Neural cell (in vitro differentiated cells): Measurements from ENCODE around the gene FCER1A.

ENCODE experiments used
- EP300 ChIP-seq: fragments of 450-650 bp; conservative IDR thresholded peaks from 2 replicates; pipeline ENCODE4 v1.6.1; 2014; ENCODE audit warnings: antibody characterized with exemption, mild to moderate bottlenecking, moderate library complexity; ENCODE audit not compliant: poor library complexity, severe bottlenecking
- EZH2 ChIP-seq: fragments of 200-600, 300-800 bp; shearing (Covaris generic), sonication (generic); IDR thresholded peaks from 2 replicates; pipeline ENCODE4 v1.6.1; 2014; ENCODE audit warnings: antibody characterized with exemption, low read length, borderline replicate concordance, mild to moderate bottlenecking; ENCODE audit not compliant: insufficient read depth, poor library complexity, severe bottlenecking
- MXI1 ChIP-seq: fragments of 450-650 bp; conservative IDR thresholded peaks from 2 replicates; pipeline ENCODE4 v1.6.1; 2014; ENCODE audit warnings: antibody characterized with exemption, mild to moderate bottlenecking; ENCODE audit not compliant: poor library complexity, severe bottlenecking
- POLR2AphosphoS5 ChIP-seq: IDR thresholded peaks from 2 replicates; pipeline ENCODE4 v1.6.1; 2012
- TAF1 ChIP-seq: IDR thresholded peaks from 2 replicates; pipeline ENCODE4 v1.6.1; 2012; ENCODE audit warnings: low read depth
- TF ChIP-seq, protein P1 (sequence below): IDR thresholded peaks from 2 replicates; pipeline ENCODE4 v1.6.1; 2012; ENCODE audit warnings: borderline replicate concordance
- TF ChIP-seq, protein P2 (sequence below): fragments of 450-650 bp; IDR thresholded peaks from 2 replicates; pipeline ENCODE4 v1.5.1; 2014; ENCODE audit warnings: antibody characterized with exemption, mild to moderate bottlenecking, moderate library complexity; ENCODE audit not compliant: poor library complexity, severe bottlenecking

DNA sequence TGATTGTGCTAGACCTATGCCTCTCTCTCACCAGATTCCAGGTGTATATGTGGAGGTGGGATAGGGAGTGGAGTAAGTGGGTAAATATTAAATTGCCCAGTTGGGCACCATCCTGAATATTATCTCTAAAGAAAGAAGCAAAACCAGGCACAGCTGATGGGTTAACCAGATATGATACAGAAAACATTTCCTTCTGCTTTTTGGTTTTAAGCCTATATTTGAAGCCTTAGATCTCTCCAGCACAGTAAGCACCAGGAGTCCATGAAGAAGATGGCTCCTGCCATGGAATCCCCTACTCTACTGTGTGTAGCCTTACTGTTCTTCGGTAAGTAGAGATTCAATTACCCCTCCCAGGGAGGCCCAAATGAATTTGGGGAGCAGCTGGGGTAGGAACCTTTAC is at the start of gene FCER1A:
- TF ChIP-seq, protein P1, sequence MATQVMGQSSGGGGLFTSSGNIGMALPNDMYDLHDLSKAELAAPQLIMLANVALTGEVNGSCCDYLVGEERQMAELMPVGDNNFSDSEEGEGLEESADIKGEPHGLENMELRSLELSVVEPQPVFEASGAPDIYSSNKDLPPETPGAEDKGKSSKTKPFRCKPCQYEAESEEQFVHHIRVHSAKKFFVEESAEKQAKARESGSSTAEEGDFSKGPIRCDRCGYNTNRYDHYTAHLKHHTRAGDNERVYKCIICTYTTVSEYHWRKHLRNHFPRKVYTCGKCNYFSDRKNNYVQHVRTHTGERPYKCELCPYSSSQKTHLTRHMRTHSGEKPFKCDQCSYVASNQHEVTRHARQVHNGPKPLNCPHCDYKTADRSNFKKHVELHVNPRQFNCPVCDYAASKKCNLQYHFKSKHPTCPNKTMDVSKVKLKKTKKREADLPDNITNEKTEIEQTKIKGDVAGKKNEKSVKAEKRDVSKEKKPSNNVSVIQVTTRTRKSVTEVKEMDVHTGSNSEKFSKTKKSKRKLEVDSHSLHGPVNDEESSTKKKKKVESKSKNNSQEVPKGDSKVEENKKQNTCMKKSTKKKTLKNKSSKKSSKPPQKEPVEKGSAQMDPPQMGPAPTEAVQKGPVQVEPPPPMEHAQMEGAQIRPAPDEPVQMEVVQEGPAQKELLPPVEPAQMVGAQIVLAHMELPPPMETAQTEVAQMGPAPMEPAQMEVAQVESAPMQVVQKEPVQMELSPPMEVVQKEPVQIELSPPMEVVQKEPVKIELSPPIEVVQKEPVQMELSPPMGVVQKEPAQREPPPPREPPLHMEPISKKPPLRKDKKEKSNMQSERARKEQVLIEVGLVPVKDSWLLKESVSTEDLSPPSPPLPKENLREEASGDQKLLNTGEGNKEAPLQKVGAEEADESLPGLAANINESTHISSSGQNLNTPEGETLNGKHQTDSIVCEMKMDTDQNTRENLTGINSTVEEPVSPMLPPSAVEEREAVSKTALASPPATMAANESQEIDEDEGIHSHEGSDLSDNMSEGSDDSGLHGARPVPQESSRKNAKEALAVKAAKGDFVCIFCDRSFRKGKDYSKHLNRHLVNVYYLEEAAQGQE = no peak
- TF ChIP-seq TAF1 (no peak), EP300 (no peak), EZH2 (no peak), POLR2AphosphoS5 (no peak), MXI1 (no peak)
- TF ChIP-seq, protein P2, sequence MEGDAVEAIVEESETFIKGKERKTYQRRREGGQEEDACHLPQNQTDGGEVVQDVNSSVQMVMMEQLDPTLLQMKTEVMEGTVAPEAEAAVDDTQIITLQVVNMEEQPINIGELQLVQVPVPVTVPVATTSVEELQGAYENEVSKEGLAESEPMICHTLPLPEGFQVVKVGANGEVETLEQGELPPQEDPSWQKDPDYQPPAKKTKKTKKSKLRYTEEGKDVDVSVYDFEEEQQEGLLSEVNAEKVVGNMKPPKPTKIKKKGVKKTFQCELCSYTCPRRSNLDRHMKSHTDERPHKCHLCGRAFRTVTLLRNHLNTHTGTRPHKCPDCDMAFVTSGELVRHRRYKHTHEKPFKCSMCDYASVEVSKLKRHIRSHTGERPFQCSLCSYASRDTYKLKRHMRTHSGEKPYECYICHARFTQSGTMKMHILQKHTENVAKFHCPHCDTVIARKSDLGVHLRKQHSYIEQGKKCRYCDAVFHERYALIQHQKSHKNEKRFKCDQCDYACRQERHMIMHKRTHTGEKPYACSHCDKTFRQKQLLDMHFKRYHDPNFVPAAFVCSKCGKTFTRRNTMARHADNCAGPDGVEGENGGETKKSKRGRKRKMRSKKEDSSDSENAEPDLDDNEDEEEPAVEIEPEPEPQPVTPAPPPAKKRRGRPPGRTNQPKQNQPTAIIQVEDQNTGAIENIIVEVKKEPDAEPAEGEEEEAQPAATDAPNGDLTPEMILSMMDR = no peak
